ENCODE measurements around the gene DBI. TPM values are rescaled to one million over a fixed set of nuclear protein-coding genes. Genes with fewer than 3 reads are reported as not detected.
"Not testable (repeated sequence)": the region's sequence is repeated elsewhere in the genome, so short reads cannot be mapped to it uniquely, and the experiment has no call there.

Gene DBI
- total RNA-seq, 5 donors from 2014 or later (not counting 1 experiment from before 2014, with no cell fraction given): 33.4 to 55.5 (median 44.3) TPM

- CTCF ChIA-PET: interaction anchor here in 1 of 2 donors (0.5 kb wide), 1 partner anchor 1278 kb away, joined by 5 read pairs; no protein-coding TSS in a partner anchor
- WGBS (ENCODE audit: insufficient coverage): 92% methylated on average over 7 of the region's 10 CpGs
Observed at GRCh38 chr2:119402645-119403560, 36.1 kb downstream of the DBI start.

GRCh38 chr2:119403618-119404017, 36.8 kb downstream of the DBI start:
- CTCF ChIA-PET: interaction anchor here in 1 of 2 donors (0.5 kb wide), 1 partner anchor 1277 kb away, joined by 5 read pairs; no protein-coding TSS in a partner anchor
- H3K4me3 Mint-ChIP-seq; H3K36me3 ChIP-seq (ENCODE audit: control insufficient read depth in 2 of 2, extremely low read depth in 1 of 2, insufficient read depth in 1 of 2, low read length in 1 of 2); H3K36me3 Mint-ChIP-seq; H3K27ac Mint-ChIP-seq; H3K4me1 Mint-ChIP-seq; ATAC-seq (replicated peaks in 1 of 4); H3K27ac ChIP-seq (ENCODE audit: low read length); H3K9me3 Mint-ChIP-seq; DNase-seq; H3K4me3 ChIP-seq (ENCODE audit: control insufficient read depth in 1 of 2, extremely low read depth in 1 of 2, low read length in 1 of 2); POLR2A ChIA-PET; H3K4me1 ChIP-seq (ENCODE audit: control insufficient read depth in 1 of 2, extremely low read depth in 1 of 2, insufficient read depth in 2 of 2, low read length in 2 of 2); H3K9me3 ChIP-seq: not testable (repeated sequence)
- H3K27me3 ChIP-seq (replicated peaks in 1 of 2; ENCODE audit: control insufficient read depth in 2 of 2, extremely low read depth in 1 of 2, insufficient read depth in 2 of 2, low read length in 1 of 2): peaks cover 0 to 22% of the 10 kb centered on the region in 2 experiments
- H3K27me3 Mint-ChIP-seq: peaks cover 0 to 18% of the 10 kb centered on the region in 2 donors
- WGBS (ENCODE audit: insufficient coverage): 69% methylated on average over 7 of the region's 12 CpGs

More at GRCh38 chr2:119402645-119403560, 36.1 kb downstream of the DBI start:
- POLR2A ChIA-PET: no interaction called here
- H3K27ac Mint-ChIP-seq: no peak overlapping the region
- H3K9me3 Mint-ChIP-seq: no peaks in the 10 kb centered on the region
- Histone ChIP-seq H3K27me3 (replicated peaks in 1 of 2; ENCODE audit: control insufficient read depth in 2 of 2, extremely low read depth in 1 of 2, insufficient read depth in 2 of 2, low read length in 1 of 2) (peaks cover 0 to 23% of the 10 kb centered on the region in 2 experiments), H3K9me3 (no peaks in the 10 kb centered on the region), H3K4me1 (ENCODE audit: control insufficient read depth in 1 of 2, extremely low read depth in 1 of 2, insufficient read depth in 2 of 2, low read length in 2 of 2) (no peaks in the 10 kb centered on the region), H3K4me3 (ENCODE audit: control insufficient read depth in 1 of 2, extremely low read depth in 1 of 2, low read length in 1 of 2) (no peak overlapping the region), H3K27ac (ENCODE audit: low read length) (no peak overlapping the region), H3K36me3 (ENCODE audit: control insufficient read depth in 2 of 2, extremely low read depth in 1 of 2, insufficient read depth in 1 of 2, low read length in 1 of 2) (no peaks in the 10 kb centered on the region)
- H3K4me3 Mint-ChIP-seq: no peak overlapping the region
- H3K27me3 Mint-ChIP-seq: peaks cover 3 to 20% of the 10 kb centered on the region in 2 donors
- H3K36me3 Mint-ChIP-seq: no peaks in the 10 kb centered on the region
- no peaks in the 10 kb centered on the region for H3K4me1 Mint-ChIP-seq
- ATAC-seq (replicated peaks in 1 of 4): no peak
- DNase-seq: no peak

- no peak overlapping the region for H3K27ac ChIP-seq (ENCODE audit: low read length)
- no peaks in the 10 kb centered on the region for H3K9me3 ChIP-seq
- no peaks in the 10 kb centered on the region for H3K9me3 Mint-ChIP-seq
- H3K27ac Mint-ChIP-seq: no peak overlapping the region
- no peak overlapping the region for H3K4me3 ChIP-seq (ENCODE audit: control insufficient read depth in 1 of 2, extremely low read depth in 1 of 2, low read length in 1 of 2)
- no peak overlapping the region for H3K4me3 Mint-ChIP-seq
- peaks cover 0 to 11% of the 10 kb centered on the region in 2 experiments for H3K27me3 ChIP-seq (replicated peaks in 1 of 2; ENCODE audit: control insufficient read depth in 2 of 2, extremely low read depth in 1 of 2, insufficient read depth in 2 of 2, low read length in 1 of 2)
- H3K4me1 ChIP-seq (ENCODE audit: control insufficient read depth in 1 of 2, extremely low read depth in 1 of 2, insufficient read depth in 2 of 2, low read length in 2 of 2): no peaks in the 10 kb centered on the region
- ChIA-PET POLR2A (no interaction called here), CTCF (no interaction called here)
- H3K36me3 Mint-ChIP-seq: no peaks in the 10 kb centered on the region
- no CpG with 5 or more reads among the region's 2 CpGs for WGBS (ENCODE audit: insufficient coverage)
- no peak for ATAC-seq (replicated peaks in 1 of 4)
- H3K27me3 Mint-ChIP-seq: peaks cover 0 to 15% of the 10 kb centered on the region in 2 donors
- DNase-seq: no peak
- no peaks in the 10 kb centered on the region for H3K4me1 Mint-ChIP-seq
- H3K36me3 ChIP-seq (ENCODE audit: control insufficient read depth in 2 of 2, extremely low read depth in 1 of 2, insufficient read depth in 1 of 2, low read length in 1 of 2): no peaks in the 10 kb centered on the region
Observed at GRCh38 chr2:119405151-119405550, 38.4 kb downstream of the DBI start.

GRCh38 chr2:119407430-119408220, 40.8 kb downstream of the DBI start:
- Mint-ChIP-seq H3K4me1 (no peaks in the 10 kb centered on the region), H3K27ac (no peak overlapping the region), H3K4me3 (no peak overlapping the region), H3K36me3 (no peaks in the 10 kb centered on the region), H3K27me3 (peaks cover 4 to 13% of the 10 kb centered on the region in 2 donors), H3K9me3 (no peaks in the 10 kb centered on the region)
- DNase-seq: peak in 10 of 35 experiments; percentile 6 to 51 (median 12)
- ChIA-PET POLR2A (no interaction called here), CTCF (no interaction called here)
- Histone ChIP-seq H3K27ac (ENCODE audit: low read length) (no peak overlapping the region), H3K4me3 (ENCODE audit: control insufficient read depth in 1 of 2, extremely low read depth in 1 of 2, low read length in 1 of 2) (no peak overlapping the region), H3K4me1 (ENCODE audit: control insufficient read depth in 1 of 2, extremely low read depth in 1 of 2, insufficient read depth in 2 of 2, low read length in 2 of 2) (no peaks in the 10 kb centered on the region), H3K36me3 (ENCODE audit: control insufficient read depth in 2 of 2, extremely low read depth in 1 of 2, insufficient read depth in 1 of 2, low read length in 1 of 2) (no peaks in the 10 kb centered on the region), H3K27me3 (replicated peaks in 1 of 2; ENCODE audit: control insufficient read depth in 2 of 2, extremely low read depth in 1 of 2, insufficient read depth in 2 of 2, low read length in 1 of 2) (peaks cover 0 to 11% of the 10 kb centered on the region in 2 experiments), H3K9me3 (no peaks in the 10 kb centered on the region)
- 82% methylated on average over 4 of the region's 7 CpGs for WGBS (ENCODE audit: insufficient coverage)
- peak in 1 of 4 experiments; percentile 35 for ATAC-seq (replicated peaks in 1 of 4)

- POLR2A ChIA-PET: no interaction called here
- DNase-seq (no peak), ATAC-seq (replicated peaks in 1 of 4) (no peak)
- peaks cover 4 to 13% of the 10 kb centered on the region in 2 donors for H3K27me3 Mint-ChIP-seq
- CTCF ChIA-PET: interaction anchor here in 1 of 2 donors (0.7 kb wide), 1 partner anchor 70 kb away, joined by 4 read pairs; no protein-coding TSS in a partner anchor
- Histone ChIP-seq H3K27me3 (replicated peaks in 1 of 2; ENCODE audit: control insufficient read depth in 2 of 2, extremely low read depth in 1 of 2, insufficient read depth in 2 of 2, low read length in 1 of 2) (peaks cover 0 to 11% of the 10 kb centered on the region in 2 experiments), H3K36me3 (ENCODE audit: control insufficient read depth in 2 of 2, extremely low read depth in 1 of 2, insufficient read depth in 1 of 2, low read length in 1 of 2) (no peaks in the 10 kb centered on the region), H3K9me3 (no peaks in the 10 kb centered on the region), H3K4me3 (ENCODE audit: control insufficient read depth in 1 of 2, extremely low read depth in 1 of 2, low read length in 1 of 2) (no peak overlapping the region), H3K27ac (ENCODE audit: low read length) (no peak overlapping the region), H3K4me1 (ENCODE audit: control insufficient read depth in 1 of 2, extremely low read depth in 1 of 2, insufficient read depth in 2 of 2, low read length in 2 of 2) (no peaks in the 10 kb centered on the region)
- H3K27ac Mint-ChIP-seq: no peak overlapping the region
- H3K4me3 Mint-ChIP-seq: no peak overlapping the region
- H3K4me1 Mint-ChIP-seq: no peaks in the 10 kb centered on the region
- H3K36me3 Mint-ChIP-seq: no peaks in the 10 kb centered on the region
- H3K9me3 Mint-ChIP-seq: no peaks in the 10 kb centered on the region
- WGBS (ENCODE audit: insufficient coverage): 54% methylated on average over 4 of the region's 5 CpGs
Observed at GRCh38 chr2:119408221-119408619, 41.4 kb downstream of the DBI start.

GRCh38 chr2:119409506-119409905, 42.7 kb downstream of the DBI start:
- ChIA-PET CTCF (interaction anchor here in 1 of 2 donors (0.7 kb wide), 1 partner anchor 67 kb away, joined by 3 read pairs; no protein-coding TSS in a partner anchor), POLR2A (no interaction called here)
- WGBS (ENCODE audit: insufficient coverage): no CpG with 5 or more reads among the region's 4 CpGs
- Histone ChIP-seq H3K36me3 (ENCODE audit: control insufficient read depth in 2 of 2, extremely low read depth in 1 of 2, insufficient read depth in 1 of 2, low read length in 1 of 2) (no peaks in the 10 kb centered on the region), H3K27me3 (replicated peaks in 1 of 2; ENCODE audit: control insufficient read depth in 2 of 2, extremely low read depth in 1 of 2, insufficient read depth in 2 of 2, low read length in 1 of 2) (peaks cover 0 to 8% of the 10 kb centered on the region in 2 experiments), H3K4me3 (ENCODE audit: control insufficient read depth in 1 of 2, extremely low read depth in 1 of 2, low read length in 1 of 2) (no peak overlapping the region), H3K27ac (ENCODE audit: low read length) (no peak overlapping the region), H3K9me3 (no peaks in the 10 kb centered on the region), H3K4me1 (ENCODE audit: control insufficient read depth in 1 of 2, extremely low read depth in 1 of 2, insufficient read depth in 2 of 2, low read length in 2 of 2) (peaks cover 0 to 3% of the 10 kb centered on the region in 2 experiments)
- H3K4me3 Mint-ChIP-seq: no peak overlapping the region
- no peaks in the 10 kb centered on the region for H3K9me3 Mint-ChIP-seq
- H3K4me1 Mint-ChIP-seq: no peaks in the 10 kb centered on the region
- ATAC-seq (replicated peaks in 1 of 4) (no peak), DNase-seq (no peak)
- H3K27me3 Mint-ChIP-seq: peaks cover 4 to 15% of the 10 kb centered on the region in 2 donors
- no peak overlapping the region for H3K27ac Mint-ChIP-seq
- H3K36me3 Mint-ChIP-seq: no peaks in the 10 kb centered on the region
